Activated CD8-positive, alpha-beta memory T cell treated with anti-CD3 and anti-CD28 coated beads, Interleukin-2, amount 50 U/mL, for 24 hours (primary cell): ENCODE measurements around the gene CD247.
A peak's percentile ranks its signal among the peaks of the same experiment; 100 is the strongest.
"Not testable (repeated sequence)": the region's sequence is repeated elsewhere in the genome, so short reads cannot be mapped to it uniquely, and the experiment has no call there.

Source experiments
- DNase-seq: peaks from one replicate; pipeline ENCODE4 v3.0.0-alpha.2; 2020; ENCODE audit errors: extremely low read depth

The CD247 gene

GRCh38 chr1:167518331-167518700 is at the start of gene CD247:
TSS of gene CD247 (minus strand) at chr1:167518529. CDS start at chr1:167518465, 64 bp downstream.
- DNase-seq = no peak

GRCh38 chr1:167567663-167568062 is 49.3 kb upstream of the CD247 start:
- DNase-seq = no peak

- no peak for DNase-seq
These were observed 48.4 kb upstream of the CD247 start for GRCh38 chr1:167566766-167567165.

- DNase-seq = no peak
These were observed 47.6 kb upstream of the CD247 start for GRCh38 chr1:167565922-167566321.

DNA sequence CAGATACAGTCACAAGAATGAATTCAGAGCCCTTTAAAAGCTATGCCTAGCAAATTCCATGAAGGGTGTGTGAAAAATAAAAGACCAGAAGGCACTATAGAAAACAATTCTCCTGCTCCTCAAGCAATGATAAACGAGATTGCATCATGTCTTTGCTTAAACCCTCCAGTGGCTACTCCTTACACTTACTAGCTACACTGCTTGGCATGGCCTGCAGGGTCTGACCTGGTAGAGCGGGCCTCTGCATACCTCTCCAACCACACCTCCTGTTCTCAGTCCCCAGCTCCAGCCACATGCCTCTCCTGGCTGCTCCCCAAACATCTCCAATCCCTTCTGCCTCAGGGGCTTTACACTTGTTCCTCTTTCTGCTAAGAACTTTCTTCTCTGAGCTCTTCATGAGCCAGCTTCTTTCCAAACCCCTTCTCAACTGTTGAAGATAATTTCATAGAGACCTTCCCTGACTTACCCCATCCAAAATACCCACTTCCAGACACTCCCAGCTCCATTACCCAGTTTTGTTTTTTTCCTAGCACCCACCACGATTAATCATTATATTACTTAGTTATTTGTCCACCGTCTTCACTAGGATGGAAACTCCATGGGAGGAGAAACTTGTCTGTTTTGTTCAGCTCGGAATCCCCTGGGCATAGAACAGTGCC is 46.4 kb upstream of the CD247 start:
- no peak for DNase-seq

GRCh38 chr1:167563579-167564246 is 45.4 kb upstream of the CD247 start:
- no peak for DNase-seq

DNA sequence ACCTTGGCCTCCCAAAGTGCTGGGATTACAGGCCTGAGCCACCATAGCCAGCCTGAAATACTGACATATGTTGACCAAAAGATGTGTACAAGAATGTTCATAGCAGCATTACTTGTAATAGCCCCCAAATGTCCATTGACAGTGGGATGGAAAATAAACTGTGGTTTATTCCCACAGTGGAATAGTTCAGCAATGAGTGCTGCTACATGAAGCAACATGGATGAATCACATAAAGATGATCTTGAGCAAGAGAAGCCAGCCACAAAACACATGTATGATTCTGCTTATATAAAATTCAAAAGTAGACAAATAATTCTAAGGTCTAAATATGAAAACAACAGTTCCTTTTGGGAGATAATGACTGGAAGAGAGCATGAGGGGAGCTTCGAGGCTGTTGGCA is 44.4 kb upstream of the CD247 start:
- no peak for DNase-seq

- no peak for DNase-seq
These were observed 43.4 kb upstream of the CD247 start for GRCh38 chr1:167561753-167562152.

- peak; percentile 50 for DNase-seq
These were observed 37.8 kb upstream of the CD247 start for GRCh38 chr1:167555971-167556714.

DNA sequence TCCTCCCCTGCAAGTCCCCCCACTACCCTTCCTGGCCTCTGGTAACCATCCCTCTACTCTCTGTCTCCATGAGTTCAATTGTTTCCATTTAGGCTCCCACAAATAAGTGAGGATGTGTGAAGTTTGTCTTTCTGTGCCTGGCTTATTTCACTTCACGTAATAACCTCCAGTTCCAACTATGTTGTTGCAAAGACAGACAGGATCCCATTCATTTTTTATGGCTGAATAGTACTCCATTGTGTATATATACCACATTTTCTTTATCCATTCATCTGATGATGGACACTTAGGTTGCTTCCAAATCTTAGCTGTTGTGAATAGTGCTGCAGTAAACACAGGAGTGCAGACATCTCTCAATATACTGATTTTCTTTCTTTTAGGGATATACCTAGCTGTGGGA is 36.7 kb upstream of the CD247 start:
- DNase-seq = not testable (repeated sequence)

GRCh38 chr1:167554028-167554779 is 35.9 kb upstream of the CD247 start:
- no peak for DNase-seq

DNA sequence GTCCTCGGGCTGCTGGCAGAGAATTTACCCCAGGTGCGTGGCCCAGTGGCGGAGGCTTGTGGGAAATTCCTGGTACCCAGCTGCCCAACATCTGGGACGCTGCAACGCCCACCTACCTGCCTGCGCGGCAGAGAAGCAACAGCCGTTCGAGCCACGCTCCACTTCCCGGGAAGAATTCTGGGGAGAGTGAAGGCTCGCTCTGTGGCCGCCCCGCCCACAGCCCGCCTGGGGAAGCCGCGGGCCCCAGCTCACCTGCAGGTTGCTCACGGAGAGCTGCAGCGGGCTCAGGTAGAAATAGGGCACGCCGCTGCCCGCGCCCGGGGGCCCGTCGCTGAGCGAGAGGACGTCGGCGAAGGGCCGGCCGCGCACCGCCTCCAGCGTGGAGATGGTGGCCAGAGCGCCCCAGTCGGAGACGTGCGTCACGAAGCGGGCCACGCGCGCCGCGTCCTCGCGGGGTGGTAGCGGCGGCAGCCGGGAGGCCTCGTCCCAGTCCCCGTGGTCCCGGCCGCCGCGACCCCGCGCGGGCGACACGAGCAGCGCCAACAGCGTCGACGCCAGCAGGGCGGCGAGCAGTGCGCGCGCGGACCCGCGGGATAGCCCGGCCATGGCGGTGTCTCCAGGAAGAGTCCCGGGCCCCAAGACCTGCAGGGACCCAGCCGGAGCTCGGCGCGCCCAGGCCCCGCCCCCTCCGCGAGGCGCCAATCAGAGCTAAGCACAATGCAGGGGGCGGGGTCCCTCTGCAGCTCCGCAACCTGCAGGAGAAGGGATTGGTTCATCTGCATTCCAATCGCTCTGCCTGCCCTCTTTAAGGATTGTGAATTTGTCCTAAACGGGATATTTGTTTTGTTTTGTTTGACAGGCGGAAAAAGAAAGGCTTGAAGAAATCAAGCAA is 35.1 kb upstream of the CD247 start, which contains the start of gene CREG1:
Gene CREG1 (minus strand): TSS at position 627 of the 892 bp plus-strand sequence.
- DNase-seq = peak; percentile 62

DNA sequence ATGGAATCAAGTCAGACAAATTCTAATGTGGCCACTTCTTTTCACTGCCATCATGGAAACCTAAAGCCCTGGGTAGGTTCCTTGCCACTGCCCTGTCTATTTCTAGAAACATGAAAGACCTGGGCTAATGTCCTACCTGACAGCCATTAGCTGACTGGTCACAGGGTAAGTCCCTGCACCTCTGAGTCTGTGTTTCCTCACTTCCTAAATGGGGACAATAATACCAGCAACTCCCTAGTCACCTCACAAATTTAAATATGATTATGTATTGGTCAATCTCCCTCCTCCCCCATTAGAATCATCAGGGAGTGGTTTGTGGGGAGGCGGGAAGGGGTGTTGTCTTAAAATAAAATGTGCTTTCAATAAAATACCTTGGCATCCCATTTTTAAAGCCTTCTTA is 33.0 kb upstream of the CD247 start:
- DNase-seq = no peak

DNA sequence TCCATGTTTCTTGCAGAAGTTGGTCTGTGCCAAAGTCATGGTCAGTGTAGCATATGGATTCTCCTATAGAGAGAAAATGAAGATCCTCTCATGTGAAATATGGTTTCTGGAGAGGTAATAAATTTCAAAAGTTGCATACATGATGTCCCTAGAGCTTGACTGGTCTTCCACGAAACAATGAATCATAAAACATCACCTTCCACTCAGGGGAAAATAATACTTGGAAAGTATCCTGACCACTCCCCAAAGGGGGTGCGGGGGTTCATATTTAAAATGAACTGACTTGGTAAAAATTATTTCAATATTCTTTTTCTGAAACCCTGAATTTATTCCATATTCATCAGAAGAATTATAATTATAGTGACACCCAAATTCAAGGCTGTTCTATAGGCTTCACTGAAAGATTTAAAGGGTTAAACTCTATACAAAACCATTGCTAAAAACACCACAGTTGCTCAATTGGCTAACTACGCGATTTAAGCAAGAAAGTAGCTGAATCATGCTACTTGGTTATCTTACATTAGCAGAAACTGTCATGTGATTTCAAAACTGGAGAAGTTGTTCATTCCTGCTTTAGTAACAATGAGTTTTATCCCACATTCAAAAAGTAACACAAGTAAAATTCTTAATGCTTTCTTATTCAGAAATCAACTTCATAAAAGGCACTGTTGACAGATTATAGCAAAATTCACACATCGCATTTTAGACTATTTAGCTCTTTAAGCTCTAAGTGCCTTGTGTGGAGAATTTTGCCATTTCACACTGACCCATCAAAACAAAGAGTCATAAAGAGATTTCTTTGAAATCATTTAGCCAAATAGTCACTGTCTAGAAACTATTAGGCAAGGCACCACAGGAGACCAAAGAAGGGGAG is 30.0 kb upstream of the CD247 start:
- DNase-seq = no peak

GRCh38 chr1:167546935-167547334 is 28.6 kb upstream of the CD247 start:
- DNase-seq = no peak

DNA sequence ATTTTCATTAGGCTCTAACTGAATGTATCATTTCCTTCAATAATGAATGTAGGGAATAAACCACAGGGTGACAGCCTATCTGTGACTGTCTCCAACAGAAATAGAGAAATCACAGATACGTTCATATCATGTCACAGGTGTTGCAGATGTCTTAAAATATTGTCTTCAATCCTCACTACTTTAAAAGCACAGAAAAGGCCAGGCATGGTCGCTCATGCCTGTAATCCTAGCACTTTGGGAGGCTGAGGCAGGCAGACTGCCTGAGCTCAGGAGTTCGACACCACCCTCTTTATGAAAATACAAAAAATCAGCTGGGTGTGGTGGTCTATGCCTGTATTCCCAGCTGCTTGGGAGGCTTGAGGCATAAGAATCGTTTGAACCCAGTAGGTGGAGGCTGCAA is 27.0 kb upstream of the CD247 start:
- DNase-seq = no peak

GRCh38 chr1:167544447-167545093 is 26.2 kb upstream of the CD247 start:
- no peak for DNase-seq

DNA sequence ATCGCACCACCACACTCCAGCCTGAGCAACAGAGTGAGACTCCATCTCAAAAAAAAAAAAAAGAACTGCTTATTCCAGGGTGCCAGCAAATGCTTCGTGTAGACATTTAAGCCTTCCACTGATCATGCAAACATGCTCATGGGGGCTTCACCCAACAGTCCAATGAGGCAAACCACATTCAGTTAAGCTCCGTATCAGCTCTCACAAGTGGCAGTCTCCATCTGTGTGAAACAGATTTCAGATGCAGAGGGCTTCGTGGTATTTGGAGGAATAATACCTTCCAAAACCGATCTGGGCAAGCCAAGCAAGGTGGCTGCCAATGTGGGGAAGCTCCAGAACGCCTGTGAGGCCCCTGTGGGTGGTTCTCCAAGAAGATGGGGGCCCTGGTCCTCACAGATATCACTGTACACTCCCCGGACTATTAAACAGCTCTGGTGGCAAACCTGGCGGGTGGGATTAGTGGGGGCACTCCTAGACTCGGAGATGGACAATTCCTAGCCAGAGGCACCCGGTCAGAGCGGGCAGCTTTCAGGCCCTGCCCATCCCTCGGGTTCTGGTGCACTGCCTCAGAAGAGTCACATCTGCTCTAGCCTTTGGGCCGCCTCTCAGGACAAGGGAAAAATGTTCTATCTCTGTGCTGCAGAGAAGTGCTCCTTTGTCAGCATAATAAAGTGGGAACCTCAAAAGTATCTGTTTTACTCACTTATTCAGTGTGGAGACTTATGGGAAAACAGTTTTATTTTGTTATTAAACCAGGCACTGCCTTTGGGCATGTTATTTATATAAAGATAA is 25.1 kb upstream of the CD247 start:
- DNase-seq = no peak
